Activated CD8-positive, alpha-beta memory T cell treated with anti-CD3 and anti-CD28 coated beads, Interleukin-2, amount 50 U/mL, for 24 hours (primary cell): ENCODE data around the gene HDDC3.
"Not testable (repeated sequence)": the region's sequence is repeated elsewhere in the genome, so short reads cannot be mapped to it uniquely, and the experiment has no call there.

ENCODE experiments used
- DNase-seq: peaks from one replicate; pipeline ENCODE4 v3.0.0-alpha.2; 2020; ENCODE audit errors: extremely low read depth

Gene HDDC3

DNA sequence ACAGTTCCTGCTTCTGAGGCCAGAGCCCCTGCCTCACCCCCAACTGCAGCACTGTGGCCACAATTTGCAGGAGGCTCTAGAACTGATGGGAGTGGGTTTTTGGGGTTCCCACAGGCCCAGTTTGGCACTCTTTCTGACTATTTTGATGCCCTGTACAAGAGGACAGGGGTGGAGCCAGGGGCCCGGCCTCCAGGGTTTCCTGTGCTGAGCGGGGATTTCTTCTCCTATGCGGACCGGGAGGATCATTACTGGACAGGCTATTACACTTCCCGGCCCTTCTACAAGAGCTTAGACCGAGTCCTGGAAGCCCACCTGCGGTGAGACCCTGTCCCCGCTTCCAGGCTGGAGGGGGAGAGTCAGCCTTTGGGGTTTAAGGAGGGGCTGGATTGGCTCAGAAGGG, 22.4 kb downstream of the HDDC3 start:
- no peak for DNase-seq

DNA sequence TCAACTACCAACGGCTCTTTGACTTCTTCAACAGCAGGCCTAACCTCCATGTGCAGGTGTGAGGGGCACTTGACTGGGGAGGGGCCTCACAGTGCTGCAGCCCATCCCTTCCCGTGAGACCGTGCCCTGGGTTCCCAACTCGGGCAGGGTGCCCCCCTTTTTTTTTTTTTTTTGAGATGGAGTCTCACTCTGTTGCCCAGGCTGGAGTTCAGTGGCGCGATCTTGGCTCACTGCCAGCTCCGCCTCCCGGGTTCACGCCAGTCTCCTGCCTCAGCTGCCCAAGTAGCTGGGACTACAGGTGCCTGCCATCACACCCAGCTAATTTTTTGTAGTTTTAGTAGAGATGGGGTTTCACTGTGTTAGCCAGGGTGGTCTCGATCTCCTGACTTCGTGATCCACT, 22.9 kb downstream of the HDDC3 start:
- not testable (repeated sequence) for DNase-seq

DNA sequence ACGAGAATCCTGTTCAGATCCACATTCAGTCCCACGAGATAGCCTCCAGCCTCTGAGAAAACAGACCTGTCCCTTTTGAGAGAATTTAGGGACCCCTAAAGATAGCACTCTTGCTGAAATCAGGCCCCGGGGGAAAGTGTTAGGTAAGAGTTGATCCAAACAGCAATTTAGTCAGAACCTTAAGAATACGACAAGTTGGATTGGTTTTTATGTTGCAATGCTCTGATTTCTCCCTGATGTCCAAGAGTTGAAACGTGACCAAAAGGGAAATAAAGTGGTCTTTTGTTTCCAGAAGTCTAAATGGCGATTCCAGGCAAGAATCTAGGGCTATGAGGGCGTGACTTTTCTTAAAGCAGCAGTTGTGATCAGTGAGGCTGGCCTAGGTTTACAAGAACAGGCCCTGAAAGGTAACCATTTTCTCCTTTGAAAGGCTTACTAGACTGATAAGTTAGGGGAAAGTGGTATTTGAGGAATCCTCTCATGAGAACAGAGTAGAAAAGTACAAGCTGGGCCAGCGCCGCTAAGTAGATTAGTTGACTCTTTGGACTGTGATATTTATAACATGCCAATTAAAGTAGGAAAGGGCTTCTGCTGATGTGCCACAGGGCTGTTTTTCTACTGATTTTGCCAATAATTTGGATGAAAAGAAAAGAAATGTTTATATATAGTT, 24.4 kb downstream of the HDDC3 start:
- no peak for DNase-seq

DNA sequence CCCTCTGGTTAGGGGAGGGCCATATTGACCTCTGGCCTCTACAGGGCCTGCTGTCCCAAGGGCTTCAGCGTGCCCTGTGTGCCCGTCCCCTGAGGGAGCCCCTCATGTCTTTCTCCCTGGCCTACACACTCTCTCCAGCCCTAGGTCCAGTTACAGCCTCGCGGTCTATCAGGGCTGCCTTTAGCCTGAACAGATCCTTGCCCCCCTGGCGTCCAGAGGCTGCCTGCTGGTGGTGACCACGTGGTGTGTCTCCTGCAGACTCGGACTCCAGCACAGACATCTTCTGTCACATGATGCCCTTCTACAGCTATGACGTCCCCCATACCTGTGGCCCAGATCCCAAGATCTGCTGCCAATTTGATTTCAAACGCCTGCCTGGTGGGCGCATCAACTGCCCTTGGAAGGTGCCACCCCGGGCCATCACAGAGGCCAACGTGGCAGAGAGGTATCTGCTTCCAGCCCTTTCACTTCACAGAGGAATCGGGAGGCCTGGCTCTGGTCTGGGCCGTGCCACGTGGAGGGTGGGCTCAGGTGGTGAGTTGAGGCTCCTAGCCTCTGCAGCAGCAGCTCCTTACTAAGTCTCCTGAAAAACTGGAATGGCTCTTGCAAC, 25.2 kb downstream of the HDDC3 start:
- DNase-seq = no peak

DNA sequence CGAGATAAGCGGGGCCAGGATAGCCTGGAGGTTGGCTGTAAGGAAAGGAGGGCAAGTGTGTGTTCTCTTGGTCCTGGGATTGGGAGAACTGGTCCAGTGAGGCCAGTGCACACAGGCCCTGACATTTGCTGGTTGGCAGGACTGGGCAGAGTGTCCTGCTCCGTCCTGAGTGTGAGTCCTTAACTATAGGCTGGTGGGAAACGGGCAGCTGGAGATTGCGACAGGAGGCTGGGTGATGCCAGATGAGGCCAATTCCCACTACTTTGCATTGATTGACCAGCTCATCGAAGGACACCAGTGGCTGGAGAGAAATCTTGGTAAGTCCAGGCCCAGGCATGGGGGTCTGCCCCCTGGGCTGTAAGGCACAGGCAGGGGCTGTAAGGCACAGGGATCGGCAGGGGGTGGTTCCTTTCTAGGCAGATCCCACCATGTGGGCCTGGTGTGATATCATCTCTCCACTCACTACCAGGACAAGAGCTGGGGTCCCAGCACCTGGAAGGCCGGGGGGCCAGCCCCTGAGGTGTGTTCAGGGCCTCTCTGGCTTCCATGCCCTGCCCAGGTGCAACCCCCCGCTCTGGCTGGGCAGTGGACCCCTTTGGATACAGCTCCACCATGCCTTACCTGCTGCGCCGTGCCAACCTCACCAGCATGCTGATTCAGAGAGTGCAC, 26.0 kb downstream of the HDDC3 start:
- no peak for DNase-seq

DNA sequence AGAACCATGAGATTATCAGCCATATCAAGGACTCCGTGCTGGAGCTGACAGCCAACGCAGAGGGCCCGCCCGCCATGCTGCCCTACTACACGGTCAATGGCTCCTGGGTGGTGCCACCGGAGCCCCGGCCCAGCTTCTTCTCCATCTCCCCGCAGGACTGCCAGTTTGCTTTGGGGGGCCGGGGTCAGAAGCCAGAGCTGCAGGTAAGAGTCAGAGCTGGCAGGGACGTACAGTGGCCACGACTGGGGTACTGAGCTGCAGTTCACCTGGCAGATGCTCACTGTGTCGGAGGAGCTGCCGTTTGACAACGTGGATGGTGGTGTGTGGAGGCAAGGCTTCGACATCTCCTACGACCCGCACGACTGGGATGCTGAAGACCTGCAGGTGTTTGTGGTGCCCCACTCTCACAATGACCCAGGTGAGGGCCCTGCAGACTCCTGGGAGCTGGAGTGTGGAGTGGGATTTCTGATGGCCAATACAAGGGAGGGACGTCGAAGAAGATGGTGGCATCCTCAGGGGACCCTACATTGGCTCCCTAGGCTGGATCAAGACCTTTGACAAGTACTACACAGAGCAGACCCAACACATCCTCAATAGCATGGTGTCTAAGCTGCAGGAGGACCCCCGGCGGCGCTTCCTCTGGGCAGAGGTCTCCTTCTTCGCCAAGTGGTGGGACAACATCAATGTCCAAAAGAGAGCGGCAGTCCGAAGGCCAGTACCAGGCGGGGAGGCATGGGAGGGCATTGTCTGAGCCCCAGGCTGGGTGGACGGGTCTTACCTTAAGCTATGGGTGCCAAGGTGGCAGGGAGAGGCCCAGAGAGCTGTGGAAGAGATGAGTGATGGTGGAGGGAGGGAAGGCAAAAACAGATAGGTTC, 26.8 kb downstream of the HDDC3 start:
- DNase-seq = no peak

DNA sequence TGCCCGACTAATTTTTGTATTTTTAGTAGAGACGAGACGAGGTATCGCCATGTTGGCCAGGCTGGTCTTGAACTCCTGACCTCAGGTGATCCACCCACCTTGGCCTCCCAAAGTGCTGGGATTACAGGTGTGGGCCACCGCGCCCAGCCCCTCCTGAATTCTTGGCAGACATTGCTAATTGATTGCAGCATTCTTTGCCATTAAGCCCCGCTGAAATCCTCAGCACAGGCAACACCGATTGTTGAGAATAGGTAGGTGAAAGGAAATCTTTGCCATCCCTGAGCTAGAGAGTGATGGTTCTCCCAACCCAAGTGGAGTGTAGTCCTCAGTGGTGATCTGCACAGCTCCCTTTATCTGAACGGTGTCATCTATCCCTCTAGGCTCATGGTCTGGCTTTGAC, 27.6 kb downstream of the HDDC3 start:
- no peak for DNase-seq

DNA sequence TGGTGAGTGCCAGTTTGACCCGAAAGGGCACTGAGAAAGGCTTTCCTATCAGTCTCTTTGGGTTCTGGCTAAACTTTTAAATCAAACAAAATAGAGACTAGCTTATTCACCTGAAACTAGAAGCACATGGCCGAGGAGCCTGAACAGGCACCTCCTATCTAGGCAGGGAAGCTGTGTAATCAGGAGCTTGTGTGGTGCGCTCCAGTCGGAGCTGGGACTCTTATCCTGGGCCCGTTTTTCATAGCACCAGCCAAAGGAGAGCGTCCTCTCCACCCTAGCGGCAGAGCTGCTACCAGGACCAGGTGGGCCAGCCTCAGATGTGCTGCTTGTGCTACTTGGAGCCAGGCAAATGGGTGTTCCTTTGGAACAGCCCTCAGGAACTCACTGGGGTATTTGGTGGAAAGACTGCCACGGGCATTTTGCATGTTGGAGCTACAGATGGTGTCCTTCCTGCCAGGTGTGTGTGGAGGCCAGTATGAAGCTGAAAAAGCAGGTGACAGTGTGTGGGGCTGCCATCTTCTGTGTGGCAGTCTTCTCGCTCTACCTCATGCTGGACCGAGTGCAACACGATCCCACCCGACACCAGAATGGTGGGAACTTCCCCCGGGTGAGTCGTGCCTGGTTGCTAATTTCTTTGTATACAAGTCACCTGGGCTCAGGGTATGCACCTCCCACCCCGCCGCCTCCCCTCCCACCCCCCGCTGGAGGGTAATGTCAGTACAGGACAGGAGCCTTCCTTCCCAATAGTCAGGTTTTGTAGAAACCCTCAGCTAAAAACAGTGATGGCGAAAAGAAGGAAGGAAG, 28.4 kb downstream of the HDDC3 start:
- no peak for DNase-seq

DNA sequence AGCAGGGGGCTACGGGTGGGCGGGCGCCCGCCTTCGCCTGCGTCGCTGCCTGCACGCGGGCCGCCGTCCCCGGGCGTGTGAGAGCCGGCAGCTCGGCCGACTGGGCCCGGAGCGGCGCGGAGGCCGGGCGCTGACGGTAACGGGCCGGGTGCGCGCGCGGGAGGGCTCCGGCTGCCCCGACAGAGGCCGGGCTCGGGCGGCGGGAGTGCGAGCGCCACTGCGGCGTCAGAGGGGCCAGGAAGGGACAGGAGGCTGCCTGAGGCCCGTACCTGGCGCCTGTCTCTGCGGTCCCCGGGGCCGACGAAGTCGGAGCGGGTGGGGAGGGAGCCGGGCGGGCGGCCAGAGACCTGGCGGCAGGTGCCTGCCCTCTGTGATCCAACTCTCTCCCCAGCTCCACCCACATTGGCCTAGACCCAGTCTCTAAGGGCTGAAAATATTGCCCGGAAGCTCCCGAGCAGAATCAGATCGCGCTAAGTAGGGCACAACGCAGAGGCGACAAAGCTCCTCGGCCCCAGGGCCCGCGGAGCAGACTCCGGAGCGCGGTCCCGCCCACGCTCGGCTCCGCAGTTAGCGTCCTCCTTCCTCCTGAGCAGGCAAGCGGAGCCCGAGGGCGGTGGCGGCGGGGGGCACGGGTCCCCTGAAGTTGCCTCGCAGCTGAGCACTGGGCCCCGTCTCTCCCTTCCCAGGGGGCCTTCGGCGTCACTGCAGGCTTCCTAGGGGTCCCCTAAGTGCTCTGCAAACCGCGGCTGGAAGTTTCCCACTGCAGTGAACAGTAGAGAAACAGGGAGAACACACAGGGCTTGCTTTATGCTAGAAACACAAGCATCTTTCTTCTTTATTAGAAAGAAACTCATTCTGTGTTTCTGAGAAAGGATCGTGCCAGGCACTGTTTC, 29.3 kb downstream of the HDDC3 start, which contains the start of gene MAN2A2:
TSS of gene MAN2A2 (plus strand) at position 463 of the 893 bp plus-strand sequence. CDS start 906 bp downstream, outside the sequence.
- DNase-seq = peak; percentile 39

DNA sequence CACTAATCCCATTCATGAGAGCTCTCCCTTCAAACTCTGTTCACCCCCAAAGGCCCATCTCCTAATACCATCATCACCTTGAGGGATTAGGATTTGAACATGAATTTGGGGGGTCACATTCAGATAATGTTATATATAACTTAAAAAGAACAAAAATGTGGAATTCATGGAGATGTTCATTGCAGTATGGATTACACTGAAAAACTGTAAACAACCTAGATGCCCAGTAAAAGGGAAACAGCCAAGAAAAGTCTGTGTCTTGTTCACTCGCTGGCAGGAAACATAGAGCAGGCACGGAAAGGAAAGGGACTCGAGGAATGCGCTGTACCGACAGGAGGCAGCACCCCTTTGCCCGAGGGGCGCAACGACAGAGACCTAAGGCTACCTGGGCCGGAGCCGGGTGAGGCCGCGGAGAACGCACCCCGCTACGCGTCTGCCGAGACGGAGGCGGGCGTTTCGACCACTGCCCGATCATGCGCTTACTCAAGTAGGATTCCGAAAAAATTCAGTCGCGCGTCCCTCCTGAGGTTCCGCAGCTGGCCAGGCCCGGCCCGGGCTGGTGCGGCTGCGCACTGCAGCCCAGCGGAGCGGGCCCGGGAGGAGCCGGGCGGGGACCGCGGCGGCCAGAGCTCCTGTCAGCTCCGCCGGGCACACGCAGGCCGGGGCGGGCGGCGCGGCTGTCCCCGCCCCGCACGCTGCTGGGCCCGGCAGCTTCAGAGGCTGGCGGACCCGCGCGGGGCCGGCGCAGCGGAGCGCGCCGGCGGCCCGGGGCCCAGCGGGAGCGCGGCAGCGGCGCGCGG, 30.1 kb downstream of the HDDC3 start:
- DNase-seq = peak; percentile 34

DNA sequence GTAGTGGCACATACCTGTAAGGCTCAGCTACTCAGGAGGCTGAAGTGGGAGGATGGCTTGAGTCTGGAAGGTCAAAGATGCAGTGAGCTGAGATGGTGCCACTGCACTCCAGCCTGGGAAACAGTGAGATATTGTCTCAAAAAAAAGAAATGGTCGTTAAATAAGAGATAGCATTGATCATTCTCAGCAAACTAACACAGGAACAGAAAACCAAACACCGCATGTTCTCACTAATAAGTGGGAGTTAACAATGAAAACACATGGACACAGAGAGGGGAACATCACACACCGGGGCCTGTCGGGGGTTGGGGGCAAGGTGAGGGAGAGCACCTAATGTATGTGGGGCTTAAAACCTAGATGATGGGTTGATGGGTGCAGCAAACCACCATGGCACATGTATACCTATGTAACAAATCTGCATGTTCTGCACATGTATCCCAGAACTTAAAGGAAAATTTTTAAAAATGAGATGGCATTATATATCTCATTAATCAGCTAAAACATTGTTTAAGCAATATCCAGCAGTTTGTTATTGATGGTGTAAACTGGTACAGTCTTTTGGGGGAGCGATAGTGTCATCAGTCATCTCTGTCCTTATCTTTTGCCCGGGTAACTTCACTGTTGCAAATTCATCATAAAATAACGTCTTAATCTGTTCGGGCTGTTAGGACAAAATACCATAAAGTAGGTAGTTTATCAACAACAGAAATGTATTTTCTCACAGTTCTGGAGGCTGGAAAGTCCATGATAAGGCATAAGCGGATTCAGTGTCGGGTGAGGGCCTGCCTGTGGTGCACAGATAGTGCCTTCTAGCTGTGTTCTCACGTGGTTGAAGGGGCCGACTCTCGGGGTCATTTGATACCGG, 30.9 kb downstream of the HDDC3 start:
- no peak for DNase-seq

DNA sequence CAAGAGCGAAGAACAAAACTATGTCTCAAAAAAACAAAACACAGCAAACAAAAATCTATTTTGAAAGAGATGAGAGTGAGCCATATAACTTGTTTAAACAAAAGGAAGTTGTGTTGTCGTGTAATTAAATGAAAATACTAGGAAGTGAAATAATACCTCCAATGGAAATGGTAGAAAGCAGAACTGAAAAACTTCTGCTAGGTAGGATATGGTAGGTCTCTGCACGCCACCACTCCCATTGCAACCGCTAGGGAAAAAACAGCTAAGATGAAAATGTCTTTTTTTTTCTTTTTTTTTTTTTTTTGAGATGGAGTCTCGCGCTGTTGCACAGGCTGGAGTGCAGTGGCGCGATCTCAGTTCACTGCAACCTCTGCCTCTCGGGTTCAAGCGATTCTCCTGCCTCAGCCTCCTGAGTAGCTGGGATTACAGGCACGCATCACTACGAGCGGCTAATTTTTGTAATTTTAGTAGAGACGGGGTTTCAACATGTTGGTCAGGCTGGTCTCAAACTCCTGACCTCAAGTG, 35.2 kb downstream of the HDDC3 start:
- DNase-seq = not testable (repeated sequence)

DNA sequence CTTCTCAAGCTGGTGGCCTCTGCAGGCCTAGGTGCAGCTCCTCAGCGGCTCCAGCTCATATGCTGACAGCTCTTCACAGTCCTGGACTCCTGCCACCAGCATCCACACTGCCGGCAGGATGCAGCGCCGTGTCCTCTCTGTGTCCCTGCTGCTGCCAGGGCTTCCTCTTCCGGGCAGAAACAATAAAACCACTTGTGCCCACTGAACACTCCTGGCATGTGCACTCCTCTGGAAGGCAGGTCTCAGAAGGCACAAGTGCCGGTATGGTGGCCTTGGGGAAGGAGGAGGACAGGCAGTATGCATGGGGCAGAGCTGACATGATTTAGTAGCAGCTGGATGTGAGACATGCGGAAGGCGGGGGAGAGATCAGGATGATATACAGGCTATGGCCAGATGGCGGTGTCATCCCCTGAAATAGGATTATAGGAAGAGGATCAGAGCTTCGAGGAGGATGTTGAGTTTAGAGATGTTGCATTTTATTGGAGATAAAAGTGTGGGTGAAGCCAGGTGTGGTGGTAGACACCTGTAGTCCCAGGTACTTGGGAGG, 36.7 kb downstream of the HDDC3 start:
- DNase-seq = no peak

DNA sequence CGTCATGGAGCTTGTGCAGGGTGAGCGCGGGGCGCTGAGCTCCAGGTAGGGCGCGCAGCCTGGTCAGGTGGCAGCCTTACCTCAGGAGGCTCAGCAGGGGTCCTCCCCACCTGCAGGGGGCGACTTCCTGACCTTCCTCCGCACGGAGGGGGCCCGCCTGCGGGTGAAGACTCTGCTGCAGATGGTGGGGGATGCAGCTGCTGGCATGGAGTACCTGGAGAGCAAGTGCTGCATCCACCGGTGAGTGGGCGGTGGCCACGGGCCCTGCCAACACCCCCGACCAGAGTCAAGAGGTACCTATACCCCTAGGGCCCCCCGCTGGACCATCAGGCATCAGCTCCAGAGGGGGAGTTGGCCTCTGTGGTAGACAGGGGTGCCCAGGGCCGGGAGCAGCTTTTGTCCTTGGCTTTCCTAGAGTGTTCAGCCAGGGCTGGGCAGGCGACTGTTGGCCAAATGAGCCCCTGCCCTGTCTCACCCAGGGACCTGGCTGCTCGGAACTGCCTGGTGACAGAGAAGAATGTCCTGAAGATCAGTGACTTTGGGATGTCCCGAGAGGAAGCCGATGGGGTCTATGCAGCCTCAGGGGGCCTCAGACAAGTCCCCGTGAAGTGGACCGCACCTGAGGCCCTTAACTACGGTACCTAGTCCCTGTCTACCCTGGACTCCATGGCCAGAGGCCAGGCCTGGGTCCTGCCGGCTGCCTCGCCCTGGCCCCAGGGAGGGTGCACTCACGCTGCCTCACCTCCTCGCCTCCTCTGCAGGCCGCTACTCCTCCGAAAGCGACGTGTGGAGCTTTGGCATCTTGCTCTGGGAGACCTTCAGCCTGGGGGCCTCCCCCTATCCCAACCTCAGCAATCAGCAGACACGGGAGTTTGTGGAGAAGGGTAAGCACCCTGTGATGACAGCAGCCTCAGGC, 38.9 kb downstream of the HDDC3 start:
- DNase-seq = no peak

DNA sequence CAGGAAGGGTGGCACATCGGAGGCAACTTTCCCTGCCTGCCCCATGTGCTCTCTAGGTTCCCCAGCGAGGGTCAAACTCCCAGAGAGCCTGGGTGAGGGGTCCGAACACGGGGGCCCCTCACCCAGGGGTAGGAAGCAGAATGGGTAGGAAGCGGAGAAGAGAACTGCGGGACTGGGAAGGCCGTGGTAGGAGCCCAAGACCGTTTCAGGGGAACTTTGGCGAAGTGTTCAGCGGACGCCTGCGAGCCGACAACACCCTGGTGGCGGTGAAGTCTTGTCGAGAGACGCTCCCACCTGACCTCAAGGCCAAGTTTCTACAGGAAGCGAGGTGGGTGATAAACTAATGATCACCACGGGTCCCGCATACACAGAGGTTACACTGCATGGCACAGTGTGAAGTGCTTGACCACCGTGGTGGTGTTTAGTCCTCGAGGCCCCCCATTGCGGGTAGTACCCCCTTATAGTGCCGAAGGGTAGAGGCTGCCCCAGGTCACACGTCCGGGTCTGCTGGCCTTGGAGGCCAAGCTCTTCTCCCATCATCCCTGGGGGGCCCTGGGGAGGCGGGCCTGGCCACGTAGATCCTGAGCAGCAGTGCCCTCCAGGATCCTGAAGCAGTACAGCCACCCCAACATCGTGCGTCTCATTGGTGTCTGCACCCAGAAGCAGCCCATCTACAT, 39.7 kb downstream of the HDDC3 start:
- no peak for DNase-seq

DNA sequence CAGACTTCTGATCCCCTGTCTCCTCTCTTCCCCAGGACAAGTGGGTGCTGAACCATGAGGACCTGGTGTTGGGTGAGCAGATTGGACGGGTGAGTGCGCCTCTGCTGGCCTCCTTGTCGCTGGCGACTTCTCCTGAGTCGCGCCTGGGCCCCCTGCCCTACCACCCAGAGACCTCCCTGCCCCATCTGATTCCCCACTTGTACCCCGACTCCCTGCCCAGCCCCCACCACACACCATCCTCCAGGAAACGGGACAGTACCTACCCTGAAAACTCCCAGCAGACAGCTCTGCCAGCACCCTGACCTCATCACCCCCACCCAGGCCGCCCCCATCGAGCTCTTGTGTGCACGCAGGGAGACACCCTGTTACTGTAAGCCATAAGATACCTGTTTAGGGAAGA, 40.3 kb downstream of the HDDC3 start:
- no peak for DNase-seq
